SW 1271 (cell line): ENCODE results near the gene DKK2.
A peak's percentile ranks its signal among the peaks of the same experiment; 100 is the strongest.

Source experiments
- DNase-seq, 2 experiments: peaks; one replicate each; lab custom pipeline; 2025; lab: John Stamatoyannopoulos, UW

DKK2 gene, protein sequence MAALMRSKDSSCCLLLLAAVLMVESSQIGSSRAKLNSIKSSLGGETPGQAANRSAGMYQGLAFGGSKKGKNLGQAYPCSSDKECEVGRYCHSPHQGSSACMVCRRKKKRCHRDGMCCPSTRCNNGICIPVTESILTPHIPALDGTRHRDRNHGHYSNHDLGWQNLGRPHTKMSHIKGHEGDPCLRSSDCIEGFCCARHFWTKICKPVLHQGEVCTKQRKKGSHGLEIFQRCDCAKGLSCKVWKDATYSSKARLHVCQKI

DNA sequence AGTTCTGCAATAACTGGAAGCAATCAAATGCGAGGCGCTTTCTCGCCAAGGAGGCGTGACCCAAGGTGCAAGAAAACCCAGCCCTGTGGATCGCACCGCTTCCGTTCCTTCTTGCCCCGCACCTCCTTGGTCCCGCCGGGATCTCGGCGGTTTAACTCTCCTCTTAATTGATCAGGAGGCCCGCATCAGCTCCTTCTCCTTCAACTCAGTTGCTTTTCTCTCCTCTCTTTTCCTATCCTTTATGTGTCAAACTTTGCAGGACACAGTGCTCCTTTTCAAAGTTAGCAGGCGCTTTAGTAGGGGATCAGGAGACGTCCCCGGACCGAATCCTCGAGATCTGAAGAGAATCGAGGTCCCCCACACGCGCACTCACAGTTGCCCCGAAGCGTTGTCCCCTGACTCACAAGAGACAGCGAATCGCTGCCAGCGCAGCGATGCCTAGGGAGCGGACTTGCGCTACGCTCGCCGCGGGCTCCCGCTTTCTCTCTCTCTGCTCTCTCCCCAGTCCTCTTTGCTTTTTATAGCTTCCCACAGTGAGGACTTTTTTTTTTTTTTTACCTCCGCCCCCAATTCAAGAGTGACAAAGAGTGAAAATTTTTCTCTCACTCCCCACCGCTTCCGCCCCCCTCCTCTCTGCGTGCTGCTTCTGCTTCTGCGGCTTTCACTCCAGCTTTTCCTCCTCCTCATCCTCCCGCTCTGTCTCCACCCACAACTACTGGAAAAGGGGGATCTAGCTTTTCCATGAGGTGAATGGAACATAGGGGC, at the start of gene DKK2:
DKK2 (minus strand) TSS at position 495 of the 765 bp plus-strand sequence. CDS start 722 bp downstream, outside the sequence.
- no peak for DNase-seq

GRCh38 chr4:107077192-107077591, 41.1 kb upstream of the DKK2 start:
- DNase-seq = no peak

- DNase-seq = no peak
These were observed 37.0 kb upstream of the DKK2 start for GRCh38 chr4:107072836-107073736.

DNA sequence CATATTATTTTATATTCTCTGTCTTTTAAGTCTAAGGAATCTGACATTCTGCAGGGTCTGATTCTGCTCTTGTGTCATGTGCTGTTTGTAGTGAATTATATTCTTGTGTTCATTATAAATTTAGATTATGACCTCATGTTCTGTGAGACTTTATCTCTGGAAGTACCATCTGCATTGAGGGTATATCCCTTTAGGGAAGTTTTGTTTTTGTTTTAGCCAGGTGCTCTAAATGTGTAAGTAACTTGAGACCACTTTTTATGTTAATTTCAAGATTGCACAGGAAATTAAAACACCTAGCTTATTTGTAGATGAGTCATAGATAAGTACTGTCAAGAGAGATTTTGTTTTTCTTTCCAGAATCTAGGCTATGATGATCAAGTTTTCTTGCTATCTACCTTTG, 35.0 kb upstream of the DKK2 start:
- no peak for DNase-seq

DNA sequence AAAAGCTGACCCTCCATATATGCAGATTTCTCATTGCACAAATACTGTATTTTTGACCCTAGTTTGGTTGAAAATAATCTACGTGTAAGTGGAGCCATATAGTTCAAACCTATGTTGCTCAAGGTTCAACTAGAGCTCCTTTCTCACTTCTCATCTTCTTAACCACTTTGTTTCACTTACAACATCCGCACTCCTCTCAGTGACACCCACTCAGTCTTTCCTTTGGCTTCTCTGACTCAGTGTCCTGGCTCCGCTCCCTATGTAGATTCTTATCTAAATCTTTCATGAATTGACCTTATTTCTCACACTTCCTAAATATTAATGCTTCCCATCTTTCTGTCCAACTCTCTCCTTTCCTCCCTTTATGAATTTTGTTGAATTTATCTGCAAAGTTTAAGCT, 32.9 kb upstream of the DKK2 start:
- no peak for DNase-seq

DNA sequence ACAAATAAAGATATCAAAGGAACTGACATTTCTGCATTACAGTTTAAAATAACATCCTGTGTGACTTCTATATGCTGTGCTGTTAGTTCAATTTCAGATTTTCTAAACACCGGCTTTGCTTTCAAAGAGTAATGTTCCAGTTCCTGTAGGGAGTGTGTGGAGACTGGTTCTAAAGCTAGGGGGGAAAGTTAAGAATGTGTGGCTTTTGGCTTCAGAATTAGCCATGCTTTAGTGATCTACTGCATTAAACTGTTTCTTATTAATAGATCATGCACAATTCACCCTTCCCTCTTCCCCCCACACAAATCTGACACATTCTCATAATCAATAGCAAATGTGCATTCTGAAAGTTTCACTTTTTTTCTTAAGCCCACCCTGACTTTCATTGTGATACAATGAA, 32.0 kb upstream of the DKK2 start:
- DNase-seq = no peak

DNA sequence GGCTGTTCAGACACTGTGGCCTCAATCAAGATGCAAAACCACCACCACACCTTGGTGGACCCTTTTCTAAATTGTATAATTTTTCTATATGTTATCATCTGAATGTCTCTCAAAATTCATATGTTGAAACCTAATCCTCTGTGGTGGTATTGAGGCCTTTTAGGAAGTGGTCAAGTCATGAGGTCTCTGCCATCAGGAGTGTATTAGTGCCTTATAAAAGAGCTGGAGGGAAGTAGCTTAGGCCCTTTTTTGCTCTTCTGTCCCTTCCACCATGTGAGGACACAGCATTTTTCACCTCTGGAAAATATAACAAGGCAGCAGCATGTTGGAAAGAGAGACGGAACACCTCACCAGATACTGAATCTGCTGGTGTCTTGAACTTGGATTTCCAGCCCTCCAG, 30.5 kb upstream of the DKK2 start:
- DNase-seq = no peak

GRCh38 chr4:107065201-107065600, 29.1 kb upstream of the DKK2 start:
- no peak for DNase-seq

GRCh38 chr4:107060388-107060787, 24.3 kb upstream of the DKK2 start:
- DNase-seq = no peak

- no peak for DNase-seq
These were observed 22.7 kb upstream of the DKK2 start for GRCh38 chr4:107058828-107059227.

- DNase-seq = peak; percentile 0 to 17
These were observed 14.5 kb upstream of the DKK2 start for GRCh38 chr4:107050525-107051135.

DNA sequence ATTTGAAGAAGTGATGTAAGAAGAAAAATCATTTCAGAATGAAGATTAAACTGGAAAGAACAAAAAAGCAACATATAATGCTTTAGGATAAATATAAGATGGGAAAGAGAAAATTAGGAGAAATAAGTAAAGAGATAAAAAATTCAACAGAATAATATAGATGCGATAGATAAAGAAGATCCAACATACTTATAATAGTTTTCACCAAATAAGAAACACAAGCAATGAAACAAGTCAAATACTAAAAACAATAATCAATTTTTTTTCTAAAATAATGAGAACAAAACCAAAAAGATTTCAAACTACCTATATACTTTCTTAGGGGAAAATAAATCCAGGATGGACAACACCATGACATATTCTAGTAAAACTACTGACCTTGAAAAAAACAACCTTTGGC, 10.1 kb upstream of the DKK2 start:
- no peak for DNase-seq

- DNase-seq = no peak
These were observed 8.1 kb upstream of the DKK2 start for GRCh38 chr4:107044170-107044569.

DNA sequence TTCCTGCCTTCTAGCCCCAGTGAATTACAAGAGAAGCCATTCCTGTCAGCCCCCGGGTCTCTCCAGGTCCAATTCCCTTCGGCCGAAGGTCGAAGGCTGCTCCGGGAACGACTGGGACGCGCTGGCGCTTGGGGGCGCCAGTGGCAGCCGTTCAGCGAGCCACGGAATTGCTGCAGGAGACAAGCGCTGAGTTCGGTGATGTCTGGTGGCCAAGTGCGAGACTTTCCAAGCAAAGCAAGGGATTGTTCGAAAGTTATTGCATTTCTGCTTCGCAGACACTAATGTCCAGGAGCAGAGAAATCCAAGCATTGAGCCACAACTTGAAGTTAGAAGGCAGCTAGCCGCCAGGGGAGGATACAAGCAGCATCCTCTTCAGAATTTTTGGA, 1.1 kb upstream of the DKK2 start:
- DNase-seq = no peak

DNA sequence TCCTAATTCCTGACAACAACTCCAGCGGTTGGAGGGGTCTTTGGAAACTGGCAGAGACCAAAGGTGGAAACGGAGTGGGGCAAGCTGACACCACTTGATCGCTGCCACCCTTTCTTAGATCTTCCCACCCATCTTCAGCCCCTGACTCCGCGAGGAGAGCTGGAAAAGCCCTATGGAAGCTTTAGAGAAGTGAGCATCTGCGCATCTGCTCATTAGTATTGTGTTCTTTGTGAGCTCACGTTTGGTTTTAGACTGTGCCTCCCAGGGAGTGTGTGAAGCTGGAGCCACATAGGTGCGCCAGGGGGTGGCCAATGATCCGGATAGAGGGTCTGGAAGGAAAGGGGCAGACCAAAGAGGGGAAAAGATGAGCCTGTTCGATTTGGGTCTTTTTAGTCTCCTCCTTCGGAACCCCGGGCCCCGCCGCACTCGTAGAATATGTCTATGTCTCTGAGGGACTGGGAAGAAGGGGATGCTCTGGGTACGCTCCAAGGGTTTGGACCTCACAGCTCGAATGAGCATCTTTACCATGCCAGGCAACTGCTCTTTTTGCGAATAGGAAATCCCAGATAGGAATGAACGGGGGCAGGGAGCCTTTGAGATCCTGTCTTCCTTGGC, 578 bp upstream of the DKK2 start:
- DNase-seq = no peak

GRCh38 chr4:107034996-107035818, 906 bp downstream of the DKK2 start:
- no peak for DNase-seq

DNA sequence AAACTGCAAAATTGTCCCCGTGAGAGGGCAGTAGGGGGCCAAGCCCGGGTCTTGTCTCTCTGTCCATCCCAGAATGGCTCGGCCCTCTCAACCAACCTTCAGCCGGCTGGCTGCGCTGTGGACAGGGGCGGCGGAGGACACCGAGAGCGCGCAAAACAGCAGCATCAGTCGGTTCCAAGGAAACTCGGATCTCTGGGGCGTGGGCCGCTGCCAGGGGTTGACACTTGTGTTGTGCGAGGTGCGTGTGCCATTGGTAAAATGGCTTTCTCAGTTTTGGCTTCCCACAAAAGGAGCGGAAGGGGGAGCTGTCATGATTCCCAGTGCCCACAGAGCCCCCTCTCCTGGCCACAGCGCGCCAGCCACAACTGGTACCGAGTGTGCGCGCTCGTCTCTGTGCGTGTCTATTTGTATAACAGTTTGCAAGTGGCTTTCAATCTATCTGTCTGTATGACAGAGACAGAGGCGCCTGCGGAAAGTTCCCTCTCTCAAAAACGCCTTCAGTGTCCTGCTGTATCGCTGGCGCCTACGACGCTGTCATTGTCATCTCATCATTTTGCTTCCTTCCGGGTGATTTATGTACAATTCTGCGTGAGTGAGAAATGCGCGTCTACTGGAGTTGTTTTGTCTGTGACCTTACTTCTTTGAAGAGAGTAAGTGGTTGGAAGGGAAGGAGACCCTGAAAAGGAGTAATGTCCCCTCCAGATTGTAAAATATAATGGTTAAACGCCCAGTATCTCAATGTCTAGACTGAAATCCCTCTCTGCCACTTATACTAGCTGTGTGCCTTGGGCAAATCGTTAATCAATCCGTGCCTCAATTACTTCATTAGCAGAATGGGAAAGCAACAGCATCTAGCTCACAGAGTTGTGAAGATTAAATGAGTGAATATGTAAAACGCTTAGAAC, 1.8 kb downstream of the DKK2 start:
- peak in 1 of 2 experiments; percentile 16 for DNase-seq

- DNase-seq = no peak
These were observed 8.7 kb downstream of the DKK2 start for GRCh38 chr4:107027379-107027778.

GRCh38 chr4:107018344-107018735, 17.8 kb downstream of the DKK2 start:
- no peak for DNase-seq
